Measurements from ENCODE around the gene SLC36A1.
"Not testable (repeated sequence)": the region's sequence is repeated elsewhere in the genome, so short reads cannot be mapped to it uniquely, and the experiment has no call there.

Gene SLC36A1

GRCh38 chr5:151499501-151500035 lies 52.2 kb downstream of the SLC36A1 start:
- Histone ChIP-seq H3K27me3 (ENCODE audit: control insufficient read depth, low read length) (no peaks in the 10 kb centered on the region), H3K27ac (ENCODE audit: low read depth, low read length) (no peak overlapping the region), H3K9me3 (ENCODE audit: control insufficient read depth, insufficient read depth, low read length) (no peaks in the 10 kb centered on the region), H3K4me1 (ENCODE audit: control insufficient read depth, low read length) (no peaks in the 10 kb centered on the region), H4K20me1 (ENCODE audit: control insufficient read depth, insufficient read depth, low read depth, low read length) (no peaks in the 10 kb centered on the region), H3K4me3 (ENCODE audit: low read length) (no peak overlapping the region), H3K4me2 (ENCODE audit: low read length) (no peak overlapping the region), H3K79me2 (ENCODE audit: control insufficient read depth, low read length) (no peaks in the 10 kb centered on the region), H3F3A (ENCODE audit: control insufficient read depth, insufficient read depth) (no peaks in the 10 kb centered on the region), H3K9me2 (replicated peaks; ENCODE audit: control insufficient read depth, low read length) (no peaks in the 10 kb centered on the region), H3K36me3 (ENCODE audit: control insufficient read depth, low read length) (no peaks in the 10 kb centered on the region)
- TF ChIP-seq EZH2phosphoT487 (IDR thresholded peaks at IDR 0.05; ENCODE audit: borderline replicate concordance, low read length) (no peak), CTCF (IDR thresholded peaks at IDR 0.05; ENCODE audit: low read depth, low read length, poor library complexity, severe bottlenecking) (no peak)

GRCh38 chr5:151504006-151504405 lies 56.6 kb downstream of the SLC36A1 start:
- Histone ChIP-seq H3K27me3 (ENCODE audit: control insufficient read depth, low read length) (no peaks in the 10 kb centered on the region), H3K36me3 (ENCODE audit: control insufficient read depth, low read length) (no peaks in the 10 kb centered on the region), H3K4me3 (ENCODE audit: low read length) (no peak overlapping the region), H3K27ac (ENCODE audit: low read depth, low read length) (no peak overlapping the region), H3K9me3 (ENCODE audit: control insufficient read depth, insufficient read depth, low read length) (no peaks in the 10 kb centered on the region), H3F3A (ENCODE audit: control insufficient read depth, insufficient read depth) (no peaks in the 10 kb centered on the region), H3K9me2 (replicated peaks; ENCODE audit: control insufficient read depth, low read length) (no peaks in the 10 kb centered on the region), H3K79me2 (ENCODE audit: control insufficient read depth, low read length) (no peaks in the 10 kb centered on the region), H4K20me1 (ENCODE audit: control insufficient read depth, insufficient read depth, low read depth, low read length) (no peaks in the 10 kb centered on the region), H3K4me2 (ENCODE audit: low read length) (no peak overlapping the region), H3K4me1 (ENCODE audit: control insufficient read depth, low read length) (peaks cover 3% of the 10 kb centered on the region)
- TF ChIP-seq EZH2phosphoT487 (IDR thresholded peaks at IDR 0.05; ENCODE audit: borderline replicate concordance, low read length) (no peak), CTCF (IDR thresholded peaks at IDR 0.05; ENCODE audit: low read depth, low read length, poor library complexity, severe bottlenecking) (no peak)

- H3K27me3 ChIP-seq (ENCODE audit: control insufficient read depth, low read length); H4K20me1 ChIP-seq (ENCODE audit: control insufficient read depth, insufficient read depth, low read depth, low read length); H3K79me2 ChIP-seq (ENCODE audit: control insufficient read depth, low read length); H3K9me2 ChIP-seq (replicated peaks; ENCODE audit: control insufficient read depth, low read length); H3K4me3 ChIP-seq (ENCODE audit: low read length); H3K36me3 ChIP-seq (ENCODE audit: control insufficient read depth, low read length); H3K9me3 ChIP-seq (ENCODE audit: control insufficient read depth, insufficient read depth, low read length); H3K4me1 ChIP-seq (ENCODE audit: control insufficient read depth, low read length); H3K27ac ChIP-seq (ENCODE audit: low read depth, low read length); H3F3A ChIP-seq (ENCODE audit: control insufficient read depth, insufficient read depth); H3K4me2 ChIP-seq (ENCODE audit: low read length): not testable (repeated sequence)
Observed at GRCh38 chr5:151508308-151508707, 60.9 kb downstream of the SLC36A1 start.

GRCh38 chr5:151509231-151509630 lies 61.8 kb downstream of the SLC36A1 start:
- Histone ChIP-seq H3K27ac (ENCODE audit: low read depth, low read length) (no peak overlapping the region), H3K4me3 (ENCODE audit: low read length) (no peak overlapping the region), H3K4me1 (ENCODE audit: control insufficient read depth, low read length) (peaks cover 7% of the 10 kb centered on the region), H3K79me2 (ENCODE audit: control insufficient read depth, low read length) (no peaks in the 10 kb centered on the region), H3K4me2 (ENCODE audit: low read length) (no peak overlapping the region; the same call in 1 of the 2 replicates), H3K36me3 (ENCODE audit: control insufficient read depth, low read length) (no peaks in the 10 kb centered on the region), H3K27me3 (ENCODE audit: control insufficient read depth, low read length) (no peaks in the 10 kb centered on the region), H3K9me2 (replicated peaks; ENCODE audit: control insufficient read depth, low read length) (no peaks in the 10 kb centered on the region), H4K20me1 (ENCODE audit: control insufficient read depth, insufficient read depth, low read depth, low read length) (no peaks in the 10 kb centered on the region), H3F3A (ENCODE audit: control insufficient read depth, insufficient read depth) (no peaks in the 10 kb centered on the region), H3K9me3 (ENCODE audit: control insufficient read depth, insufficient read depth, low read length) (no peaks in the 10 kb centered on the region)
- no peak for TF ChIP-seq CTCF (IDR thresholded peaks at IDR 0.05; ENCODE audit: low read depth, low read length, poor library complexity, severe bottlenecking)
- TF ChIP-seq EZH2phosphoT487 (IDR thresholded peaks at IDR 0.05; ENCODE audit: borderline replicate concordance, low read length), result no peak
